ENCODE data around the gene TF.

TF gene

GRCh38 chr3:133825969-133826727 is 80.0 kb downstream of the TF start:
- DNase-seq = no peak
- H3K27ac ChIP-seq (ENCODE audit: insufficient read depth, low read length, poor library complexity, severe bottlenecking) = no peak overlapping the region
- H3K4me3 ChIP-seq (ENCODE audit: insufficient read depth, low read depth, low read length, poor library complexity, severe bottlenecking) = no peak overlapping the region
- no peaks in the 10 kb centered on the region for H3K4me1 ChIP-seq (ENCODE audit: control insufficient read depth, insufficient read depth, low read length, poor library complexity, severe bottlenecking)
- H3K9me3 ChIP-seq (ENCODE audit: control insufficient read depth, low read length) = no peaks in the 10 kb centered on the region
- peaks cover 26% of the 10 kb centered on the region for H3K36me3 ChIP-seq (ENCODE audit: control insufficient read depth, insufficient read depth, low read length)
- no peaks in the 10 kb centered on the region for H3K27me3 ChIP-seq (replicated peaks; ENCODE audit: control insufficient read depth, insufficient read depth, low read length, poor library complexity, severe bottlenecking)

DNA sequence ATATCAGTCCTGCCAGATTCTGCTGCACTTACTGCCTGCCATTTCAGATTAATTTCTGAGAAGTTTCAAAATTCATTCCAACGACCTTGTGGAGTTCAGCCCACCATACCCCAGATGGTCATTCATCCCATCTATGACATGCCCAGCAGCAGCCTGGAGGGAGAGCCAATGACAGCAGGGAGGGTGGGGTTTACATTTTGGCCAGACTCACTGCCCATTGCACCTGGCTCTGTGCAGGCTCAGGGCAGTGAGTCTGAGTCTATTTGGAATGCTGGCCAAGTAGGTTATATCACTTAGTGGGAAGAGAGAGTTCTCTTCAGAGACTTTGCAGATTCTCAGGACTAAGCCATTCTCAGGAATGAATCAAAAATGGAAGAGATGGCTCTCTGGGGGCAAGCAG is 80.9 kb downstream of the TF start:
- H3K9me3 ChIP-seq (ENCODE audit: control insufficient read depth, low read length) = no peaks in the 10 kb centered on the region
- no peak overlapping the region for H3K4me3 ChIP-seq (ENCODE audit: insufficient read depth, low read depth, low read length, poor library complexity, severe bottlenecking)
- H3K36me3 ChIP-seq (ENCODE audit: control insufficient read depth, insufficient read depth, low read length) = peaks cover 19% of the 10 kb centered on the region
- no peaks in the 10 kb centered on the region for H3K27me3 ChIP-seq (replicated peaks; ENCODE audit: control insufficient read depth, insufficient read depth, low read length, poor library complexity, severe bottlenecking)
- H3K27ac ChIP-seq (ENCODE audit: insufficient read depth, low read length, poor library complexity, severe bottlenecking) = no peak overlapping the region
- no peaks in the 10 kb centered on the region for H3K4me1 ChIP-seq (ENCODE audit: control insufficient read depth, insufficient read depth, low read length, poor library complexity, severe bottlenecking)
- no peak for DNase-seq

- peaks cover 14% of the 10 kb centered on the region for H3K36me3 ChIP-seq (ENCODE audit: control insufficient read depth, insufficient read depth, low read length)
- no peaks in the 10 kb centered on the region for H3K9me3 ChIP-seq (ENCODE audit: control insufficient read depth, low read length)
- H3K4me3 ChIP-seq (ENCODE audit: insufficient read depth, low read depth, low read length, poor library complexity, severe bottlenecking) = no peak overlapping the region
- H3K27me3 ChIP-seq (replicated peaks; ENCODE audit: control insufficient read depth, insufficient read depth, low read length, poor library complexity, severe bottlenecking) = no peaks in the 10 kb centered on the region
- H3K27ac ChIP-seq (ENCODE audit: insufficient read depth, low read length, poor library complexity, severe bottlenecking) = no peak overlapping the region
- DNase-seq = no peak
- H3K4me1 ChIP-seq (ENCODE audit: control insufficient read depth, insufficient read depth, low read length, poor library complexity, severe bottlenecking) = no peaks in the 10 kb centered on the region
Measured at GRCh38 chr3:133827684-133828083, 81.5 kb downstream of the TF start.

DNA sequence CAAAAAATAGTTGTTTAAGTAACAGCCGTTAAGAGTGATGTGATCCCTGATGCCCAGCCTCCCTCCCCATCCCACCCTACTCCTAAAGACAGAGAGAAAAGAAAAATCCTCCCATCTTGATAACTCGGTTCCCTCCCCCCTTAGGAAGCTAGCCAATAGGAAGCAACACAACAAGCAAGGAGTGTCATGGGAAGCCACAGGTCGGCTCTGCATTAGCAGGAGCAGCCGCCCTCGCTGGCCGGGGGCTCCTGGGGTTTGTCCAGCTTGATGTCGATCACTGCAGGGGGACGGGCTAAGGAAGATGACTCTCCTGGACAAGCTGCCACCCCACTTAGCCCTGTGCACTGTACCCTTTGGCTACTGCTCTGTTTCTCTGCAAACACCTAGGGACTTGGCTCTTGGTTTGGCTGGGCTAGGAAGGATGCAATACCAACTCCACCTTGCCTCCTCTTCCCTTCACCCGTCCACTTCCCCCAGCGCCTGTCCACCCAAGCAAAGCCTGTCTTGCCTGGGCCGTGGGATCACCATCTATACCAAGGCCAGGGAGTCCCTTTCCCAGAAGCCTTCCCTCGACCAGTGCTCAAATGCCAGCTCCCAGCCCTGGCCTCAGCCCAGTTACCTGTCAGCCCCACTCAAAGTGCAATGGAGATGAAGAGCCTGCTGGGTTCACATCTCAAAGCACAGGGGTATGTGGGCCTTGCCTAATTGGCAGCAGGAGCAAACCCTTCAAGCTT is 82.5 kb downstream of the TF start:
- no peak for DNase-seq
- H3K27ac ChIP-seq (ENCODE audit: insufficient read depth, low read length, poor library complexity, severe bottlenecking) = no peak overlapping the region
- H3K36me3 ChIP-seq (ENCODE audit: control insufficient read depth, insufficient read depth, low read length) = peaks cover 7% of the 10 kb centered on the region
- H3K4me1 ChIP-seq (ENCODE audit: control insufficient read depth, insufficient read depth, low read length, poor library complexity, severe bottlenecking) = no peaks in the 10 kb centered on the region
- no peaks in the 10 kb centered on the region for H3K9me3 ChIP-seq (ENCODE audit: control insufficient read depth, low read length)
- H3K4me3 ChIP-seq (ENCODE audit: insufficient read depth, low read depth, low read length, poor library complexity, severe bottlenecking) = no peak overlapping the region
- H3K27me3 ChIP-seq (replicated peaks; ENCODE audit: control insufficient read depth, insufficient read depth, low read length, poor library complexity, severe bottlenecking) = no peaks in the 10 kb centered on the region

GRCh38 chr3:133829310-133829707 is 83.1 kb downstream of the TF start:
- Histone ChIP-seq H3K4me3 (ENCODE audit: insufficient read depth, low read depth, low read length, poor library complexity, severe bottlenecking) (no peak overlapping the region), H3K27ac (ENCODE audit: insufficient read depth, low read length, poor library complexity, severe bottlenecking) (no peak overlapping the region), H3K9me3 (ENCODE audit: control insufficient read depth, low read length) (no peaks in the 10 kb centered on the region), H3K36me3 (ENCODE audit: control insufficient read depth, insufficient read depth, low read length) (peaks cover 1% of the 10 kb centered on the region), H3K4me1 (ENCODE audit: control insufficient read depth, insufficient read depth, low read length, poor library complexity, severe bottlenecking) (no peaks in the 10 kb centered on the region), H3K27me3 (replicated peaks; ENCODE audit: control insufficient read depth, insufficient read depth, low read length, poor library complexity, severe bottlenecking) (no peaks in the 10 kb centered on the region)
- DNase-seq = no peak

DNA sequence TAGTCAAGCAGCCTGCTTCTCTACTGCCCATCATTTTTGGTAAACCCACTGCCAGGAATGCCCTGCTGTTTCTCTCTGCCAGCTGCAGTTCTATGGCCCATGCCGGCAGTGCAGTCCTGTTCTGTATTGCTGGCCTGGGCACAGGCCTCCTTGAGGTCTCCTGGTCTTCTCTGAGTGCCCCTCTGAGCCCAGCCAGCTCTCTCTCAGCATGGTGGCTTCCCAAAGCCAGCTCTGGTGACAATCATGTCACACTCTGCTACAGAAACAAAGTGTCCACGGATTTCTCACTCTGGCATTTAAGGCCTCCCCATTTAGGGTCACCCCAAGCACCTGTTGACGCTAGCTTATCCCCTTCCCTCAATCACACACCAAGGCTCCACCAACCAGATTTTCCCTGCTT is 83.9 kb downstream of the TF start:
- H3K27ac ChIP-seq (ENCODE audit: insufficient read depth, low read length, poor library complexity, severe bottlenecking) = no peak overlapping the region

DNA sequence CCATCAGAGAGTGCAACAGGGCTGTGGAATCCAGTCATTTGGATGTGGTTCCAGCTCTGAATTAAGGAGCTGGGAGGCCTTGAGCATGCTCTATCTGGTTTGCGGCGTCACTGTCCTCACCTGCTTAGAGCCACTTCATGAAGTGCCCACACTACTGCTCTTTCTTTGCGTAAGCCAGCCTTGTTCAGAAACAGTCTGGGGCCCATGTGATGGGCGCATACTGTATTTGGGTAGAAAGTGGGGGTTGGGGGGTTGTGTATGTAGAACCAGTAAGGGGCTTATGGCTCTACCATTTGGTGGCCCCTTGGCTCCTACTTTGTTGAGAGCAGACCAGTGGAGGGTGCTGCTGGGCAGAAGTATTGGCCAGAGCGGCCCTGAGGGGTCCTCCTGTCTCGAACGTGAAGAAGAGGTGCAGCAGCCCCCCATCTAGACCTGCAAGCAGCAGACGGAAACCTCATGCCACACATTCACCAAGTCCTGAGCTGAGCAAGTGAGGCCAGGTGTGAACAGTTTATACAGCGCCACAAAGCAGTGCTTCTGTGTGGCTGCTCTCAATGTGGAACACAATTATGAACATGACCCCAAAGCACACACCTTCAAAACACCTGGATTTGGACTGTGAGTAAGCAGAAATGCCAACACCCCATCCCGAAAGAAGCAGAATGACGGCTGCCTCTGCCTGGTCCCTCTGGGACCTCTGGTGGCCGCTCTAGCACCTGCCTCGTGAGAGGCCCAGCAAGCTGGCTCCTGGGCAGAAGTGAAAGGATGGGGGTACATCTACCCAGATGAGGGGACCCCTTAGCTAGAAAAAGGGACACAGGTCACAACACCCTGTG is 86.0 kb downstream of the TF start:
- no peaks in the 10 kb centered on the region for H3K36me3 ChIP-seq (ENCODE audit: control insufficient read depth, insufficient read depth, low read length)
- H3K27me3 ChIP-seq (replicated peaks; ENCODE audit: control insufficient read depth, insufficient read depth, low read length, poor library complexity, severe bottlenecking) = no peaks in the 10 kb centered on the region
- H3K27ac ChIP-seq (ENCODE audit: insufficient read depth, low read length, poor library complexity, severe bottlenecking) = no peak overlapping the region
- no peaks in the 10 kb centered on the region for H3K4me1 ChIP-seq (ENCODE audit: control insufficient read depth, insufficient read depth, low read length, poor library complexity, severe bottlenecking)
- no peak for DNase-seq
- no peak overlapping the region for H3K4me3 ChIP-seq (ENCODE audit: insufficient read depth, low read depth, low read length, poor library complexity, severe bottlenecking)
- H3K9me3 ChIP-seq (ENCODE audit: control insufficient read depth, low read length) = no peaks in the 10 kb centered on the region

More for the DNA sequence above, 83.9 kb downstream of the TF start:
- no peaks in the 10 kb centered on the region for H3K27me3 ChIP-seq (replicated peaks; ENCODE audit: control insufficient read depth, insufficient read depth, low read length, poor library complexity, severe bottlenecking)
- no peaks in the 10 kb centered on the region for H3K36me3 ChIP-seq (ENCODE audit: control insufficient read depth, insufficient read depth, low read length)
- no peak for DNase-seq
- no peak overlapping the region for H3K4me3 ChIP-seq (ENCODE audit: insufficient read depth, low read depth, low read length, poor library complexity, severe bottlenecking)
- H3K9me3 ChIP-seq (ENCODE audit: control insufficient read depth, low read length) = no peaks in the 10 kb centered on the region
- H3K4me1 ChIP-seq (ENCODE audit: control insufficient read depth, insufficient read depth, low read length, poor library complexity, severe bottlenecking) = no peaks in the 10 kb centered on the region

- H3K4me1 ChIP-seq (ENCODE audit: control insufficient read depth, insufficient read depth, low read length, poor library complexity, severe bottlenecking) = no peaks in the 10 kb centered on the region
- no peaks in the 10 kb centered on the region for H3K36me3 ChIP-seq (ENCODE audit: control insufficient read depth, insufficient read depth, low read length)
- H3K4me3 ChIP-seq (ENCODE audit: insufficient read depth, low read depth, low read length, poor library complexity, severe bottlenecking) = no peak overlapping the region
- DNase-seq = no peak
- H3K27ac ChIP-seq (ENCODE audit: insufficient read depth, low read length, poor library complexity, severe bottlenecking) = no peak overlapping the region
- no peaks in the 10 kb centered on the region for H3K9me3 ChIP-seq (ENCODE audit: control insufficient read depth, low read length)
- H3K27me3 ChIP-seq (replicated peaks; ENCODE audit: control insufficient read depth, insufficient read depth, low read length, poor library complexity, severe bottlenecking) = no peaks in the 10 kb centered on the region
Measured at GRCh38 chr3:133832802-133833144, 86.6 kb downstream of the TF start.

DNA sequence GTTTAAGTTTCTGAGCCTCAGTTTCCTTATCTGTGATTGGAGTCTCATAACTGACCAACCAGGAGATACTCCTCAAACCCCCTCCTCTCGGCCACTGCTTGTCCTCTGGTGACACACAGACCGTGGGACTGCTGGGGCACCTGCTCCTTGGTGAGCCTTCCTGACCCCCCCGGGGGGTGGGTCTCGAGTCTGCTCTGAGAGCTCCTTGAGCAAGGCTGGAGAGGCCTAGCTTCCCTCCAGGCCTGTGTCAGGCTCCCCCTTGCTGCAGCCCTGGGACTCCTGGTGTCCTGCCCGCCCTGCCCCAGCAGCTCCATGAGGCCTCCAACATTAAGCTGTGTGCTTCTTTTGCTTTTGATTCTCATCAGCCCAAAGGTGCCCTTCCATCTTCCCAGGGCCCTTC is 87.1 kb downstream of the TF start:
- Histone ChIP-seq H3K36me3 (ENCODE audit: control insufficient read depth, insufficient read depth, low read length) (no peaks in the 10 kb centered on the region), H3K4me1 (ENCODE audit: control insufficient read depth, insufficient read depth, low read length, poor library complexity, severe bottlenecking) (no peaks in the 10 kb centered on the region), H3K27ac (ENCODE audit: insufficient read depth, low read length, poor library complexity, severe bottlenecking) (no peak overlapping the region), H3K9me3 (ENCODE audit: control insufficient read depth, low read length) (no peaks in the 10 kb centered on the region), H3K27me3 (replicated peaks; ENCODE audit: control insufficient read depth, insufficient read depth, low read length, poor library complexity, severe bottlenecking) (no peaks in the 10 kb centered on the region), H3K4me3 (ENCODE audit: insufficient read depth, low read depth, low read length, poor library complexity, severe bottlenecking) (no peak overlapping the region)
- DNase-seq = no peak

Measured in effector memory CD4-positive, alpha-beta T cell (primary cell).